Thyroid gland (tissue), 4 donors: ENCODE results near the gene MME. TPM values are rescaled to one million over a fixed set of nuclear protein-coding genes. Genes with fewer than 3 reads are reported as not detected.

ENCODE experiments used
- DNase-seq, 2 donors: peaks; one replicate each; pipeline ENCODE4 v3.0.0-alpha.2; 2019
- H3K27ac ChIP-seq, 3 donors: fragments of 200-600 bp; sonication (generic); 1 replicate in 2 of 3; 2 replicates in 1 of 3; pipeline ENCODE4 v1.5.1; 2016 to 2019; ENCODE audit warnings: mild to moderate bottlenecking in 1 of 3, moderate library complexity in 1 of 3
- H3K27me3 ChIP-seq: fragments of 200-600 bp; sonication (generic); one replicate; pipeline ENCODE4 v1.5.1; 2019
- H3K36me3 ChIP-seq, 2 donors: fragments of 200-600 bp; sonication (generic); one replicate each; pipeline ENCODE4 v1.5.1; 2016 to 2019
- H3K4me1 ChIP-seq, 2 donors: fragments of 200-600 bp; sonication (generic); one replicate each; pipeline ENCODE4 v1.5.1; 2017 to 2019
- H3K4me3 ChIP-seq, 3 donors: fragments of 200-600 bp; sonication (generic); replicated peaks in 1 of 3; 1 replicate in 2 of 3; 2 replicates in 1 of 3; pipeline ENCODE4 v1.5.1; 2016; ENCODE audit warnings: mild to moderate bottlenecking in 1 of 3
- H3K9me3 ChIP-seq: fragments of 200-600 bp; sonication (generic); one replicate; pipeline ENCODE4 v1.5.1; 2017
- POLR2A ChIP-seq, 2 donors: fragments of 450-650 bp; IDR thresholded peaks; one replicate each; pipeline ENCODE4 v1.6.1; 2017; ENCODE audit warnings: antibody characterized with exemption in 2 of 2, mild to moderate bottlenecking in 2 of 2, moderate library complexity in 1 of 2
- WGBS, 2 donors: methylation state at CpG; one replicate each; pipeline ENCODE4 v1.1.5; 2017; 5-methylcytosine and 5-hydroxymethylcytosine counted together
- intact Hi-C: fragments of 100-400 bp; cut with DNase I; formaldehyde crosslinking; loops from one replicate; pipeline ENCODE4 v1.15.1; 2023
- total RNA-seq, 4 donors: library from RNA; depleted of rRNA; stranded (reverse); fragments of >200 nt; gene quantifications; one replicate each; pipeline ENCODE4 v1.2.3, GENCODE V29; 2016
- TF ChIP-seq, protein P1 (sequence below), 6 experiments: fragments of 200-600 bp in 3 of 6; fragments of 450-650 bp in 3 of 6; sonication (generic) in 3 of 6; IDR thresholded peaks; one replicate each; pipeline ENCODE4 v1.5.1; 2016 to 2019; ENCODE audit warnings: antibody characterized with exemption in 6 of 6, mild to moderate bottlenecking in 2 of 6, inconsistent platforms in 1 of 6, moderate library complexity in 1 of 6

Gene MME
- total RNA-seq, 4 donors from 2014 or later = 3.2 to 9.1 (median 5.9) TPM

DNA sequence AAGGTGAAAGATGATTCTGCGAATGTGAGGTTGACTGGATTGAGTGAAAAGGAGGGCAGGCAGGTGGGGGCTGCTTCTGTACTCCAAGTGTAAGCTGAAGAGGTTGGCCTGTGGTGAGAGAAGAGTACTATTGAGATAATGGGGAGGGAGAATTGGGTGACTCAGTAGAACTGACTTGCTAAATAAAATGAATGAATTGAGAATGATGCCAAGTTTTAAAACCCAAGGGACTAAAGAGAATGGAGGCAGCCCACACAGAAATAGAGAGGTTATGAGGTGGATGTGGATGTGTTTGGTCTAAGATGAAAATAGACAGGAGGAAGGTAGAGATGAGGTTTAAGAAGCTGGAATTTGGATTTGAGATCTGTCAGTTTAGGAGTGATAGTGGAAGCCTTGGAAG, 5.9 kb downstream of the MME start:
- WGBS, 2 donors = 94 to 95% methylated on average over 1 of the region's 1 CpG
- intact Hi-C loops = no loop called here
- TF ChIP-seq, protein P1, sequence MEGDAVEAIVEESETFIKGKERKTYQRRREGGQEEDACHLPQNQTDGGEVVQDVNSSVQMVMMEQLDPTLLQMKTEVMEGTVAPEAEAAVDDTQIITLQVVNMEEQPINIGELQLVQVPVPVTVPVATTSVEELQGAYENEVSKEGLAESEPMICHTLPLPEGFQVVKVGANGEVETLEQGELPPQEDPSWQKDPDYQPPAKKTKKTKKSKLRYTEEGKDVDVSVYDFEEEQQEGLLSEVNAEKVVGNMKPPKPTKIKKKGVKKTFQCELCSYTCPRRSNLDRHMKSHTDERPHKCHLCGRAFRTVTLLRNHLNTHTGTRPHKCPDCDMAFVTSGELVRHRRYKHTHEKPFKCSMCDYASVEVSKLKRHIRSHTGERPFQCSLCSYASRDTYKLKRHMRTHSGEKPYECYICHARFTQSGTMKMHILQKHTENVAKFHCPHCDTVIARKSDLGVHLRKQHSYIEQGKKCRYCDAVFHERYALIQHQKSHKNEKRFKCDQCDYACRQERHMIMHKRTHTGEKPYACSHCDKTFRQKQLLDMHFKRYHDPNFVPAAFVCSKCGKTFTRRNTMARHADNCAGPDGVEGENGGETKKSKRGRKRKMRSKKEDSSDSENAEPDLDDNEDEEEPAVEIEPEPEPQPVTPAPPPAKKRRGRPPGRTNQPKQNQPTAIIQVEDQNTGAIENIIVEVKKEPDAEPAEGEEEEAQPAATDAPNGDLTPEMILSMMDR (IDR thresholded peaks at IDR 0.05) = no peak
- no peak for TF ChIP-seq POLR2A (IDR thresholded peaks at IDR 0.05)
- DNase-seq = no peak
- H3K4me1 ChIP-seq = no peaks in the 10 kb centered on the region
- no peak overlapping the region for H3K27ac ChIP-seq
- H3K9me3 ChIP-seq = no peaks in the 10 kb centered on the region
- no peaks in the 10 kb centered on the region for H3K36me3 ChIP-seq
- no peak overlapping the region for H3K4me3 ChIP-seq
- H3K27me3 ChIP-seq = no peaks in the 10 kb centered on the region

DNA sequence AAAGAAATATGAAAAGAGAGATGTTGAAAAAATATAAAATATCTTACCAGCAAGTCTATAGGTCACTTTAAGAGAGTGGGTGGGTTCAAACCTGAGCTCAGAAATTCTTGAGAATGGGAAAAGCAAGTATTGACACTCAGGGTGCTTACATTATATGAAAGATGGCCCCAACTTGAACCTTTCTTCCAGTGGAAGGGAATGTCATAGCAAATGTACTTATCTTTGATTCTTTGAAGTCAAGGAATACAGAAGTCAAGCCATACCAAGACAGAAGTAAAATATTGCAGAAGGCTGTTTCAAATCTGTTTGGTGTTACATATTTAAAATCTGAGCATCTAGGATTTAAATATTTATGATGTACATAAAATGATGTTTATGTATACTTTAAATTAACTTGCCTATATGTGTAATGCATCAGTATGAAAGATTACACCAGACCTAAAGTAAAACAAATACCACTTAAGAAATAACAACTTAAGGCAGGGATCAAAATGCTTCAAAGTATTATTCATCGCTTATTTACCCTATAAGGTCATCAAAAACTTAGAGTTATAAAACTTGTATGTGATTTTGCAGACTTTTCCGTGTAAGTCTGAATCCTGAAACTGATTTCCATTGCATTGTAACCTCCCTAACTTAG, 8.7 kb downstream of the MME start:
- H3K27me3 ChIP-seq = no peaks in the 10 kb centered on the region
- 91 to 92% methylated on average over 2 of the region's 2 CpGs for WGBS, 2 donors
- intact Hi-C loops = no loop called here

DNA sequence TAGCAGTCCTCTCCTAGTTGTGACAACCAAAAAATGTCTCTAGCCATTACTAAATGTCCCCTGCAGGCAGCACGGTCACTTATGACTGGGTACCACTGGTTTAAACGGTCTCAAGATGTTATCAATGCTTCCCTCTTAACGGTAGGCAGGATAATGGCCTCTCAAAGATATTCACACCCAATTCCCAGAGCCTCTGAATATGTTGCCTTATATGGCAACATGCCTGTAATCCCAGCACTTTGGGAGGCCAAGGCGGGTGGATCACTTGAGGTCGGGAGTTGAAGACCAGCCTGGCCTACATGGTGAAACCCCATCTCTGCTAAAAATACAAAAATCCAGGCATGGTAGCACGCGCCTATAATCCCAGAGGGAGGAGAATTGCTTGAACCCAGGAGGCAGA, 9.4 kb downstream of the MME start:
- H3K27me3 ChIP-seq = no peaks in the 10 kb centered on the region
- intact Hi-C loops = no loop called here

More for the DNA sequence above, 8.7 kb downstream of the MME start:
- Histone ChIP-seq H3K4me3 (no peak overlapping the region), H3K27ac (no peak overlapping the region), H3K9me3 (no peaks in the 10 kb centered on the region), H3K36me3 (no peaks in the 10 kb centered on the region), H3K4me1 (no peaks in the 10 kb centered on the region)
- TF ChIP-seq, protein P1 (IDR thresholded peaks at IDR 0.05) = no peak
- TF ChIP-seq POLR2A (IDR thresholded peaks at IDR 0.05) = no peak
- no peak for DNase-seq

DNA sequence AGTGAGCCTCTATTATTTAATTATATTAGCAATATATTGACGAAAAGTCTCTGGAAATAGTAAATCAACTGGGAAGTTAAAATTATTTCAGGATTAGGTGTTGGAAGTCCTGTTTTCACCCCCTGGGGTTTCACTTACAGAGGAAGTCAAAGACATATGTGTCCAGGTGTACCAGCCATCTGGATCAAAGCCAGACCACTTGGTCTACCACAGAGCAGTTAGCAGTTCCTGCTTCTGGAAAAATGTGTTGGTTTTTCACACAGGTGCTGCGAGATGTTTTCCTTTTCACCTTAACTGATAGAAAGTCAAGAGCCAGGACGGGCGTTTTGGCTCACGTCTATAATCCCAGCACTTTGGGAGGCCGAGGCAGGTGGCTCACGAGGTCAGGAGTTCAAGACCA, 13.1 kb downstream of the MME start:
- intact Hi-C loops = no loop called here
- 49 to 51% methylated on average over 7 of the region's 7 CpGs for WGBS, 2 donors
- H3K36me3 ChIP-seq = no peaks in the 10 kb centered on the region

More for the DNA sequence above, 9.4 kb downstream of the MME start:
- TF ChIP-seq, protein P1 (IDR thresholded peaks at IDR 0.05) = no peak
- no peak for TF ChIP-seq POLR2A (IDR thresholded peaks at IDR 0.05)
- Histone ChIP-seq H3K4me3 (no peak overlapping the region), H3K4me1 (no peaks in the 10 kb centered on the region), H3K27ac (no peak overlapping the region), H3K9me3 (no peaks in the 10 kb centered on the region), H3K36me3 (no peaks in the 10 kb centered on the region)
- WGBS, 2 donors = 78 to 81% methylated on average over 7 of the region's 7 CpGs
- no peak for DNase-seq

More for the DNA sequence above, 13.1 kb downstream of the MME start:
- no peak overlapping the region for H3K27ac ChIP-seq
- no peaks in the 10 kb centered on the region for H3K4me1 ChIP-seq
- DNase-seq = peak in 1 of 2 donors; percentile 22
- H3K4me3 ChIP-seq = no peak overlapping the region
- H3K27me3 ChIP-seq = no peaks in the 10 kb centered on the region
- no peaks in the 10 kb centered on the region for H3K9me3 ChIP-seq
- TF ChIP-seq, protein P1 (IDR thresholded peaks at IDR 0.05) = no peak
- no peak for TF ChIP-seq POLR2A (IDR thresholded peaks at IDR 0.05)
